Activated naive CD8-positive, alpha-beta T cell treated with anti-CD3 and anti-CD28 coated beads for 36 hours (primary cell): Measurements from ENCODE around the gene OR51M1. TPM values are rescaled to one million over a fixed set of nuclear protein-coding genes. Genes with fewer than 3 reads are reported as not detected.

Experiments
- DNase-seq: peaks from one replicate; pipeline ENCODE4 v3.0.0; 2021
- H3K27ac Mint-ChIP-seq: one replicate; pipeline ENCODE4 v1.8.0; 2022; ENCODE audit warnings: mild to moderate bottlenecking, moderate library complexity, mixed read lengths
- H3K27me3 Mint-ChIP-seq: one replicate; pipeline ENCODE4 v1.8.0; 2022; ENCODE audit warnings: mild to moderate bottlenecking, mixed read lengths
- H3K36me3 Mint-ChIP-seq: one replicate; pipeline ENCODE4 v1.8.0; 2021; ENCODE audit warnings: mild to moderate bottlenecking, mixed read lengths
- H3K4me1 Mint-ChIP-seq: one replicate; pipeline ENCODE4 v1.8.0; 2021; ENCODE audit warnings: mixed read lengths
- H3K4me3 Mint-ChIP-seq: one replicate; pipeline ENCODE4 v1.8.0; 2022; ENCODE audit warnings: mild to moderate bottlenecking, moderate library complexity, mixed read lengths
- H3K9me3 Mint-ChIP-seq: one replicate; pipeline ENCODE4 v1.8.0; 2022; ENCODE audit warnings: mixed read lengths
- total RNA-seq, 2 experiments: library from RNA; stranded (reverse); gene quantifications; one replicate each; pipeline ENCODE4 v1.2.3, GENCODE V29; 2021

Gene OR51M1
- total RNA-seq, 2 experiments from 2014 or later, result not detected

- H3K27ac Mint-ChIP-seq, result no peak overlapping the region
- no peaks in the 10 kb centered on the region for H3K4me1 Mint-ChIP-seq
- H3K4me3 Mint-ChIP-seq, result no peak overlapping the region
- H3K27me3 Mint-ChIP-seq, result peaks cover 10% of the 10 kb centered on the region
- H3K9me3 Mint-ChIP-seq, result no peaks in the 10 kb centered on the region
- H3K36me3 Mint-ChIP-seq, result no peaks in the 10 kb centered on the region
- DNase-seq, result no peak
These were observed 16.8 kb upstream of the OR51M1 start for GRCh38 chr11:5366856-5367255.

DNA sequence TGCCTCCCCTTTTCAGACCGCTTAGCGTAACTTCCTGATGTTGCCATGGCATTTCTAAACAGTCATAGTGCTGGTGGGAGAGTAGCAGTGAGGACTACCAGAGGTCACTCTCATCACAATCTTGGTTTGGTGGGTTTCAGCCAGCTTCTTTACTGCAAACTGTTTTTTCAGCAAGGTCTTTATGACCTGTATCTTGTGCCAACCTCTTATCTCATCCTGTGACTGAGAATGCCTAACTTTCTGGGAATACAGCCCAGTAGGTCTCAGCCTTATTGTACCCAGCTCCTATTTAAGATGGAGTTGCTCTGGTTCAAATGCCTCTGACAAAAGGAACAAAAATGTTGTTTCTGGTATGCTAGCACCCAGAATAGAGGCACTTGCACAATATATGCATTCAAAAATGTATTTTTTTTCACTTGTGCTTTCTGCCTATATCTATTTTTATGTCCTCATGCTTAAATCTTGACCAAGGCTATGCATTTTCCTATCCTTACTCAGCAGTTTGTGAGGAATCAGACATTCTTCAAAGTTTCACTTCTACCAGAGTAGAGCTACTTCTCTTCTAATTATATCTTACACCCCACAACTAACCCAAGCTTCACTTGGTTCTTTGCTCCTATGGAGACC lies 16.1 kb upstream of the OR51M1 start:
- H3K4me1 Mint-ChIP-seq, result no peaks in the 10 kb centered on the region
- no peak overlapping the region for H3K27ac Mint-ChIP-seq
- H3K36me3 Mint-ChIP-seq, result no peaks in the 10 kb centered on the region
- H3K4me3 Mint-ChIP-seq, result no peak overlapping the region
- DNase-seq, result no peak
- H3K9me3 Mint-ChIP-seq, result no peaks in the 10 kb centered on the region
- H3K27me3 Mint-ChIP-seq, result peaks cover 13% of the 10 kb centered on the region

GRCh38 chr11:5368502-5369043 lies 15.0 kb upstream of the OR51M1 start:
- H3K4me1 Mint-ChIP-seq, result no peaks in the 10 kb centered on the region
- DNase-seq, result no peak
- H3K27me3 Mint-ChIP-seq, result peaks cover 18% of the 10 kb centered on the region
- no peak overlapping the region for H3K4me3 Mint-ChIP-seq
- no peak overlapping the region for H3K27ac Mint-ChIP-seq
- no peaks in the 10 kb centered on the region for H3K9me3 Mint-ChIP-seq
- H3K36me3 Mint-ChIP-seq, result no peaks in the 10 kb centered on the region

DNA sequence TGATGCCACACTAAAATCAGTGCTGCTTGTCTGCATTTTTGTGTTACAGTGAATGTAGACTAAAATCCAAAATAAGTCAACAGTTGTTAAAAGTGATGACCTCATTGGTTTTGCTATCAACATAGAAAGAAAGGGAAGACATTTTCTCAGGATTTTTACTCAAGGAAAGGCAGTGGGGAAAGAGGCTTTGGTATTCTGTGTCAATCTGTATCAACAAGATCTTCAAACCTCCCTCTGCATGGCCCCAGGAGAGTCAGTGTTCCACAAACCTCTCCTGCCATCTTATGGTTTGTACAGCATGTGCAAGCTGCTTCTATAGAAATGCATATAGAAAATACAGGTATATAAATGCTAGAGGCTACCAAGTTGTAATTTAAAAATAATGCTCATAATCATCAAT lies 13.8 kb upstream of the OR51M1 start:
- Mint-ChIP-seq H3K9me3 (no peaks in the 10 kb centered on the region), H3K36me3 (no peaks in the 10 kb centered on the region), H3K27ac (no peak overlapping the region), H3K4me3 (no peak overlapping the region), H3K4me1 (no peaks in the 10 kb centered on the region), H3K27me3 (peaks cover 18% of the 10 kb centered on the region)
- DNase-seq, result no peak

- Mint-ChIP-seq H3K4me3 (no peak overlapping the region), H3K4me1 (no peaks in the 10 kb centered on the region)
- peak; percentile 27 for DNase-seq
These were observed 2.8 kb upstream of the OR51M1 start for GRCh38 chr11:5380740-5381342.

GRCh38 chr11:5384335-5384734 lies 723 bp downstream of the OR51M1 start:
- H3K27me3 Mint-ChIP-seq, result no peaks in the 10 kb centered on the region
- H3K27ac Mint-ChIP-seq, result no peak overlapping the region
- H3K36me3 Mint-ChIP-seq, result no peaks in the 10 kb centered on the region
- H3K4me1 Mint-ChIP-seq, result no peaks in the 10 kb centered on the region
- DNase-seq, result no peak
- H3K9me3 Mint-ChIP-seq, result no peaks in the 10 kb centered on the region
- H3K4me3 Mint-ChIP-seq, result no peak overlapping the region

More at GRCh38 chr11:5380740-5381342, 2.8 kb upstream of the OR51M1 start:
- no peak overlapping the region for H3K27ac Mint-ChIP-seq
- no peaks in the 10 kb centered on the region for H3K36me3 Mint-ChIP-seq
- H3K9me3 Mint-ChIP-seq, result no peaks in the 10 kb centered on the region
- no peaks in the 10 kb centered on the region for H3K27me3 Mint-ChIP-seq

DNA sequence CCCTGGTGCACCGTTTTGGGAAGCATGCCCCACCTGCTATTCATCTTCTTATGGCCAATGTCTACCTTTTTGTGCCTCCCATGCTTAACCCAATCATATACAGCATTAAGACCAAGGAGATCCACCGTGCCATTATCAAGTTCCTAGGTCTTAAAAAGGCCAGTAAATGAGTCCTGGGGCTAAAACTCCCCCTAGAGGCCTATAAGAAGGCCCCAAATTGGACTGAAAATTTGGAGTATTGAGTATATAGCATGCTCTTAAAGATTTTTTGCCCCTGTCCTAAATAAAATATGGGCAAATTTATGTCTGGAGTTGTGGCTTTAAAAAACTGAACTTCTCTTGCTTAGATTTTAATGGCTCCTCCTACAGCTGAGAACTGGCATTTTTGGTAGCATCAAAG lies 6.6 kb downstream of the OR51M1 start:
- H3K4me3 Mint-ChIP-seq, result no peak overlapping the region

DNA sequence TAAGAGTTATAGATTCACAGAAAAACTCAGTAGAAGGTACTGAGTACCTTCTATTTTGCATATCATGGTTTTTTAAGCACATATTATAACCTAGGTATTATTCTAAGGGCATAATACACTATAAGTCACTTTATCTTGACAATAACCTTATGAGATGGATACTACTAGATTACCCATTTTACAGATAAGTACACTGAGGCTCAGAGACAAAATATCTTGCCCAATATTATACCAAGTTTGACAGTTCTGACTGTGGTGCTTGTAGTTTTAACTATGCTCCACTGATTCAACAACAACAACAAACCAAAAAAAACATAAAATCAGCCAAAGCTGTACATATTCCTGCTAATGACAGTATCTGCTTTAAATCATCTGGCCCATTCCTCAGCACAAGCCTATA lies 10.5 kb downstream of the OR51M1 start:
- peaks cover 4% of the 10 kb centered on the region for H3K27me3 Mint-ChIP-seq
- DNase-seq, result no peak
- H3K9me3 Mint-ChIP-seq, result no peaks in the 10 kb centered on the region
- no peaks in the 10 kb centered on the region for H3K4me1 Mint-ChIP-seq
- no peak overlapping the region for H3K4me3 Mint-ChIP-seq
- H3K36me3 Mint-ChIP-seq, result no peaks in the 10 kb centered on the region
- H3K27ac Mint-ChIP-seq, result no peak overlapping the region

More for the DNA sequence above, 6.6 kb downstream of the OR51M1 start:
- DNase-seq, result no peak
- no peak overlapping the region for H3K27ac Mint-ChIP-seq
- H3K4me1 Mint-ChIP-seq, result no peaks in the 10 kb centered on the region
- no peaks in the 10 kb centered on the region for H3K36me3 Mint-ChIP-seq
- H3K27me3 Mint-ChIP-seq, result peaks cover 4% of the 10 kb centered on the region
- H3K9me3 Mint-ChIP-seq, result no peaks in the 10 kb centered on the region

DNA sequence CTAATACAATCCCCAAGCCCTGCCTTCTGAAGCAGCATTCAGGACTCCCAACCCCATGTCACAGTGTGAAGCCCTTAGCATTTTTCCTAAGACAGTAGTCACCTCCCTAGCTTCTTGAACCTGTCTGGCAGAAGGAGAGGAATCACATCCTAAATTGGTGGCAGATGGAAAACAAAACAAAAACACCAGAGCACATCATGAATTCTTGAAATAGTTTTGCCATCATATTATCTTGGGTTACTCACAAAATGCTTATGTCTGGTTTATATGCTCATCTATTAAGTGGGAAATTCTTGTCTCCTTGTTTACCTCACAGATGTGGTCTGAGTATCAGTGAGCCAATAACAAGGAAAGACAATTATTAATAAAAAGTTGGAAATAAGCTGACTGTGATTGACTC lies 15.3 kb downstream of the OR51M1 start:
- Mint-ChIP-seq H3K27ac (no peak overlapping the region), H3K4me1 (no peaks in the 10 kb centered on the region), H3K4me3 (no peak overlapping the region), H3K9me3 (no peaks in the 10 kb centered on the region), H3K27me3 (no peaks in the 10 kb centered on the region), H3K36me3 (no peaks in the 10 kb centered on the region)
- no peak for DNase-seq

GRCh38 chr11:5405173-5405572 lies 21.6 kb downstream of the OR51M1 start:
- Mint-ChIP-seq H3K27ac (no peak overlapping the region), H3K9me3 (no peaks in the 10 kb centered on the region)

DNA sequence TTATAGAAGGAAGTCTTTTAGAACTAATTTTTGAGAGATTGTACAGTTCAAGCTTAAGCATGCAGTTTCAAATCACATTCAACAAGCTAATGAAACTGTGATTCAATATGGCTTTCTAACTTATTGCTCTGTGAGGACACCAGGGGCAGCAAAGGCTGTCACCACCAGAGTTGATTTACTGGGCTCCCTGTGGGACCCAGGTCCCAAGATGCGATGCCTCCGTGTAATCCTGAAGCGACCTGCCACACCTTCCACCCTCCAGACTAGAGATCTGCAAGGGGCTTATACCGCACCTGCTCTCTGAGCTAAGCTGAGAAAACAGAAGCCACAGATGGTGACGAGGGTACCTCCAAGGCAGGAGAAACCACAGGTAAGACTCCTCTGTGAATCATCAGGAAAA lies 37.4 kb downstream of the OR51M1 start:
- Mint-ChIP-seq H3K4me3 (no peak overlapping the region), H3K9me3 (no peaks in the 10 kb centered on the region), H3K27ac (no peak overlapping the region), H3K4me1 (no peaks in the 10 kb centered on the region), H3K36me3 (no peaks in the 10 kb centered on the region), H3K27me3 (peaks cover 9% of the 10 kb centered on the region)
- no peak for DNase-seq

More at GRCh38 chr11:5405173-5405572, 21.6 kb downstream of the OR51M1 start:
- H3K4me3 Mint-ChIP-seq, result no peak overlapping the region
- no peaks in the 10 kb centered on the region for H3K4me1 Mint-ChIP-seq
- no peaks in the 10 kb centered on the region for H3K36me3 Mint-ChIP-seq
- H3K27me3 Mint-ChIP-seq, result peaks cover 20% of the 10 kb centered on the region
- no peak for DNase-seq

DNA sequence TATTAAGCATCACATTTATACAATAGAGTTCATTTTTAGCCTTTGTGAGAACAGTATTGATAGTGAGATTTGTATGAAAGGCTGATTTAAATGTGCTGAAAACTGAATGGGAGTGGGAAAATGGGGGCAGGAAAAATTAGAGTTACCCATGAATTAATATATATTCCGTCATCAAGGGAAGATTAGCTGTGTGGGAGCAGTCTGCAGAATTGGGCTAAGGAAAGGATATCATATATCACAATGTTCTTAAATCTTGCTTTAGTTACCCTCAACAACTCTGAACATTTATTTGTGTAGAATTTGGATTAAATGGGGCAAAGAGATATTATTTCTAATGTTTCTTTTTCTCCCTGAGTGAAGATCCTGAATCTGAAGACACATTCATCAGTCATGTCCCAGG lies 38.2 kb downstream of the OR51M1 start, which contains the start of gene OR51Q1:
Gene OR51Q1 (plus strand): TSS at position 301 of the 400 bp plus-strand sequence. CDS start 90 bp downstream, at position 391.
- Mint-ChIP-seq H3K36me3 (no peaks in the 10 kb centered on the region), H3K4me1 (no peaks in the 10 kb centered on the region), H3K27me3 (peaks cover 9% of the 10 kb centered on the region), H3K9me3 (no peaks in the 10 kb centered on the region), H3K4me3 (no peak within 1 kb of the TSS), H3K27ac (no peak within 1 kb of the TSS)
- DNase-seq, result no peak

- Mint-ChIP-seq H3K27me3 (peaks cover 14% of the 10 kb centered on the region), H3K27ac (no peak overlapping the region), H3K4me1 (no peaks in the 10 kb centered on the region), H3K9me3 (no peaks in the 10 kb centered on the region), H3K4me3 (no peak overlapping the region), H3K36me3 (no peaks in the 10 kb centered on the region)
- DNase-seq, result no peak
These were observed 39.5 kb downstream of the OR51M1 start for GRCh38 chr11:5423131-5423530.

DNA sequence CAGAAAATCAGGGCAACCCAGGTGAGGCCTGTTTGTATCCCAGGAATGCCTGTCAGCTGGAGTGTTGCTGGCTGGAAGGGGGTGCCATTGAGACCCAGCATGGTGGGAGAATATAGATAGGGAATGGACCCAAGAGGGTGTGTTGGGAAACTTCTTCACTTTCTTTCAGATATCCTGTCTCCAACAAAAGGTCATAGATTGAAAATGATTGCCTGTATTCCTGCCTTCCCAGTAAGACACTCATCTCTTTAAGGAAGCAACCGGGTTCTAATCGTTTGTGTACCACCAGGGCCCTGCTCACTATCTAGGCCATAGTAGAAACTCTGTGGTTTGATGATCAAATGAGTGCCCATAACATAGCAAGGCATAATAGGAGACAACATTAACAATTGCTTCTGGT lies 57.8 kb downstream of the OR51M1 start, which contains the start of gene OR51I1:
Gene OR51I1 (minus strand): TSS at position 101 of the 400 bp plus-strand sequence. CDS start 0 bp downstream, at position 101.
- H3K27me3 Mint-ChIP-seq, result no peaks in the 10 kb centered on the region
- DNase-seq, result no peak
- no peaks in the 10 kb centered on the region for H3K4me1 Mint-ChIP-seq
- no peak within 1 kb of the TSS for H3K4me3 Mint-ChIP-seq
- no peak within 1 kb of the TSS for H3K27ac Mint-ChIP-seq
- no peaks in the 10 kb centered on the region for H3K9me3 Mint-ChIP-seq
- H3K36me3 Mint-ChIP-seq, result no peaks in the 10 kb centered on the region
